Mesendoderm (in vitro differentiated cells): ENCODE measurements around the gene PBX1.
"Not testable (repeated sequence)": the region's sequence is repeated elsewhere in the genome, so short reads cannot be mapped to it uniquely, and the experiment has no call there.

ENCODE experiments used
- DNase-seq: peaks from one replicate; pipeline ENCODE4 v3.0.0; 2013
- H2AK5ac ChIP-seq: 2 replicates; pipeline ENCODE4 v1.6.1; 2013; ENCODE audit warnings: low read length, inconsistent platforms
- H2BK120ac ChIP-seq: 2 replicates; pipeline ENCODE4 v1.6.1; 2013; ENCODE audit warnings: low read depth, mild to moderate bottlenecking, low read length, moderate library complexity, mixed read lengths
- H2BK15ac ChIP-seq: replicated peaks from 2 replicates; pipeline ENCODE4 v1.6.1; 2013; ENCODE audit warnings: low read depth, mild to moderate bottlenecking, moderate library complexity
- H2BK5ac ChIP-seq: 2 replicates; pipeline ENCODE4 v1.6.1; 2013; ENCODE audit warnings: low read length, inconsistent platforms
- H3K18ac ChIP-seq: 2 replicates; pipeline ENCODE4 v1.6.1; 2013; ENCODE audit warnings: mild to moderate bottlenecking, low read length, mixed read lengths
- H3K23ac ChIP-seq: one replicate; pipeline ENCODE4 v1.6.1; 2013; ENCODE audit warnings: low read length
- H3K27ac ChIP-seq: 2 replicates; pipeline ENCODE4 v1.5.1; 2013; ENCODE audit warnings: low read depth, mild to moderate bottlenecking, inconsistent platforms, low read length, moderate library complexity
- H3K27me3 ChIP-seq: 2 replicates; pipeline ENCODE4 v1.6.1; 2013; ENCODE audit warnings: low read length, control low read depth, mild to moderate bottlenecking, inconsistent platforms; ENCODE audit not compliant: insufficient read depth, poor library complexity
- H3K36me3 ChIP-seq: 2 replicates; pipeline ENCODE4 v1.6.1; 2013; ENCODE audit warnings: low read length, inconsistent platforms; ENCODE audit not compliant: control insufficient read depth, insufficient read depth
- H3K4ac ChIP-seq: one replicate; pipeline ENCODE4 v1.6.1; 2013; ENCODE audit warnings: low read depth, mild to moderate bottlenecking, low read length, moderate library complexity
- H3K4me1 ChIP-seq: 2 replicates; pipeline ENCODE4 v1.6.1; 2013; ENCODE audit warnings: low read depth, low read length, inconsistent platforms; ENCODE audit not compliant: control insufficient read depth
- H3K4me2 ChIP-seq: 2 replicates; pipeline ENCODE4 v1.6.1; 2013; ENCODE audit warnings: low read length
- H3K4me3 ChIP-seq: 2 replicates; pipeline ENCODE4 v1.5.1; 2013; ENCODE audit warnings: mild to moderate bottlenecking, low read length
- H3K56ac ChIP-seq: one replicate; pipeline ENCODE4 v1.6.1; 2013; ENCODE audit warnings: low read length
- H3K79me1 ChIP-seq: 2 replicates; pipeline ENCODE4 v1.6.1; 2013; ENCODE audit warnings: low read length, inconsistent platforms
- H3K79me2 ChIP-seq: 2 replicates; pipeline ENCODE4 v1.6.1; 2013; ENCODE audit warnings: mild to moderate bottlenecking, low read length; ENCODE audit not compliant: control insufficient read depth, insufficient read depth
- H3K9ac ChIP-seq: 2 replicates; pipeline ENCODE4 v1.6.1; 2013; ENCODE audit warnings: low read length, inconsistent platforms
- H4K5ac ChIP-seq: one replicate; pipeline ENCODE4 v1.6.1; 2013; ENCODE audit warnings: low read length
- H4K8ac ChIP-seq: one replicate; pipeline ENCODE4 v1.6.1; 2013; ENCODE audit warnings: low read depth, mild to moderate bottlenecking, control low read depth, low read length, moderate library complexity
- WGBS: extraction: QIAGEN DNeasy Blood & Tissue Kit; methylation state at CpG from one replicate; pipeline ENCODE4 v1.1.7; 2013; ENCODE audit warnings: low lambda C conversion rate, missing lambda C conversion rate; ENCODE audit not compliant: insufficient coverage; ENCODE audit errors: extremely low coverage; 5-methylcytosine and 5-hydroxymethylcytosine counted together

PBX1 gene

DNA sequence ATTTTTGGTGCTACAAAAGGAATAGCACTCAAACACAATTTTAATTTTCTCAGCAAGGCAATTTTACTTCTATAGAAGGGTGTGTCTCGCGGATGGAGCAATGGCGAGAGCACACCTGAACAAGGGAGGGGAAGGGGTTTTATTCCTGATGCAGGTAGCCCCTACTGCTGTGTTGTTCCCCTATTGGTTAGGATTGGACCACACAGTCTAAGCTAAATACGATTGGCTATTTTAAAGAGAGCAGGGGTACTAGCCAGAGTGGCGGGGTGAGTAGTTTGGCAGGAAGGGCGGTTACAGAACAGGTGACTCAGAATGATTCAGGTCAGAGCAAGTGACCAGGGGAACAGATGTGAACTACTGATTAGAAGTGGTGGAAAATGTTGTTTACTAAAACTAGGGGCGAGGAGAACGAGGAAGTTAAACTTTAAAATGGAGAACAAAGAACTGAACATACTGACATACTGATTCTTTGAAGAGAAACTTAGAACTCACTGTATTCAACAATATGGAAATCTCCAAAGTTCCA, 6.5 kb upstream of the PBX1 start:
- H3K4me1 ChIP-seq, H3K27me3 ChIP-seq, H2AK5ac ChIP-seq, H3K23ac ChIP-seq, H3K4me2 ChIP-seq, H2BK5ac ChIP-seq, H3K4ac ChIP-seq, H3K4me3 ChIP-seq, H4K5ac ChIP-seq, H3K79me1 ChIP-seq, DNase-seq, H3K56ac ChIP-seq, H3K27ac ChIP-seq, H2BK15ac ChIP-seq, H3K36me3 ChIP-seq, H3K9ac ChIP-seq, H2BK120ac ChIP-seq, H3K79me2 ChIP-seq, H3K18ac ChIP-seq, H4K8ac ChIP-seq: not testable (repeated sequence)
- WGBS = no CpG with 5 or more reads among the region's 8 CpGs

DNA sequence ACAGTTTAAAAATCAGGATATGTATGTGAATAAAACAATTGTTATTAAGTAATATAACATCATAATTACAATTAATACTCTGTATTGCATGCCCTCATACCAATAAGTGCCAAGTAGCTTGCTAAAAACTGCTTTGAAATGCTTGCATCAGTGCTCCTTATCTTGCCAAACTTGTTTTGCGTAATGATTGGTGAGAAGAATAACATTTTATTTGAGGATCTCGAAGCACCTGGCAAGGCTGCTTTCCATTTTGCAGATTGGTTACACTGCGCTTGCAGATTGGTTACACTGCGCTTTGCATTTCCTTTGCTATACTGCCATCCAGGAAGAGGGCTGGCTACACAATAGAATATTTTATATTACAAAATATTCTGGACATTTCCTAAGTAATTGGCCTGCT, 1.7 kb upstream of the PBX1 start:
- DNase-seq = no peak

DNA sequence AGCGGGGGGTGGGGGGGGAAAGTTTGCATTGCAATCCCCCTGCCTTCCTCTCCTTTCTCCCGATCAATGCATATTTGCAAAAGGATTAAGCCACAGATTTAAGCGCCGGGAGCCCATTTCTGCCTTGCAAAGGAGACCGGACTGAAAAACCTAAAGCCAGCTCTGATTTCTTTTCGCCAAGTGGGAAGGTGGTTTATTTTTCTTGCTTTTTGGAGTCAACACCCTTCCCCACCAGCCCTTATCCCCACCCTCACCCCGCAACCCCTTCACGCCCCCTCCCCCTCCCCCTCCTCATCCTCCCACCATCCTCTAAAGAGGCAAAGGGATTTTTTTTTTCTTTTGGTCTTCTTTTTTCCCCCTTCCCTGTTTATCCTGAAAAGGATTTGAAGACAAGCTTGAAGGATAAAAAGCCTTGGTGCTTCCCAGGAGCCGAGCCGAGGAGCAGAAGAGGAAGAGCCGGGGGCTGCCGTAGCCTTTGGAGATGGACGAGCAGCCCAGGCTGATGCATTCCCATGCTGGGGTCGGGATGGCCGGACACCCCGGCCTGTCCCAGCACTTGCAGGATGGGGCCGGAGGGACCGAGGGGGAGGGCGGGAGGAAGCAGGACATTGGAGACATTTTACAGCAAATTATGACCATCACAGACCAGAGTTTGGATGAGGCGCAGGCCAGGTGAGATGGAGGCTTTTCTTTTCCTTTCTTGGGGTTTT, 513 bp downstream of the PBX1 start:
- whole genome bisulfite sequencing = no CpG with 5 or more reads among the region's 20 CpGs
- Histone ChIP-seq H4K8ac (peak overlapping the region; percentile 65), H3K79me2 (peaks cover 15% of the 10 kb centered on the region)

More for the DNA sequence above, 1.7 kb upstream of the PBX1 start:
- H3K18ac ChIP-seq = no peak overlapping the region
- no peak overlapping the region for H2BK5ac ChIP-seq
- peaks cover 10% of the 10 kb centered on the region for H3K79me2 ChIP-seq
- H3K4me2 ChIP-seq = no peak overlapping the region
- no peak overlapping the region for H2BK120ac ChIP-seq
- H3K56ac ChIP-seq = no peak overlapping the region
- no peak overlapping the region for H4K8ac ChIP-seq
- no peak overlapping the region for H3K4ac ChIP-seq
- WGBS = no CpG with 5 or more reads among the region's 4 CpGs
- H4K5ac ChIP-seq = no peak overlapping the region
- H3K27me3 ChIP-seq = no peaks in the 10 kb centered on the region
- no peak overlapping the region for H3K27ac ChIP-seq
- no peak overlapping the region for H3K9ac ChIP-seq
- H3K36me3 ChIP-seq = no peaks in the 10 kb centered on the region
- H2AK5ac ChIP-seq = no peak overlapping the region
- no peak overlapping the region for H3K23ac ChIP-seq
- H3K4me3 ChIP-seq = no peak overlapping the region
- H3K4me1 ChIP-seq = no peaks in the 10 kb centered on the region
- no peaks in the 10 kb centered on the region for H3K79me1 ChIP-seq
- H2BK15ac ChIP-seq = no peak overlapping the region

DNA sequence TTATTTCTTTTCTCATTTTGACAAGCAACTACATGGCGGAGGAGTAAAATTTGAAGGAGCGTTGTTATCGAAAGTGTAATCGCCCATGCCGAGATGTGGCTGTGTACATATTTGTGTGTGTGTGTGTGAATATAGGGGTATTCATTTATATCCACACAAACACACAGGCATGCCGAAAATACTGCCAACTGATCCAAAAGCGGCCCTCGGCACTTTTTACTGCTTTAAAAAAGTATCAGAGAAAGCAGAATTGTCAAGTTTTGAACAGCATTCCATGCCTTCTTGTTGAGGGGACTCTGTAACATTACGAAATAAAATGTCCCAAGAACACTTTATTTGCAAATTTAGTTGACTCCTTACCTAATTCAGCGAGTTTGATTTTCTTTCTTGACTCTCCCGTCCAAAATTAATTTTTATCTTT, 1.1 kb downstream of the PBX1 start:
- WGBS = no CpG with 5 or more reads among the region's 11 CpGs
- H2AK5ac ChIP-seq = no peak overlapping the region
- H2BK120ac ChIP-seq = peak overlapping the region; percentile 61
- peak overlapping the region; percentile 79 for H3K27ac ChIP-seq
- H3K79me1 ChIP-seq = peaks cover 3% of the 10 kb centered on the region
- H3K56ac ChIP-seq = peak overlapping the region; percentile 91
- no peak overlapping the region for H4K5ac ChIP-seq
- H3K27me3 ChIP-seq = no peaks in the 10 kb centered on the region
- H3K4ac ChIP-seq = no peak overlapping the region
- H3K4me3 ChIP-seq = peak overlapping the region; percentile 84
- no peak for DNase-seq
- peak overlapping the region; percentile 39 for H3K18ac ChIP-seq
- peak overlapping the region; percentile 65 for H4K8ac ChIP-seq
- H2BK15ac ChIP-seq = peak overlapping the region; percentile 45
- no peak overlapping the region for H3K23ac ChIP-seq
- no peaks in the 10 kb centered on the region for H3K36me3 ChIP-seq
- H3K4me1 ChIP-seq = peaks cover 3% of the 10 kb centered on the region
- no peak overlapping the region for H2BK5ac ChIP-seq
- H3K4me2 ChIP-seq = peak overlapping the region; percentile 80
- peaks cover 15% of the 10 kb centered on the region for H3K79me2 ChIP-seq
- peak overlapping the region; percentile 83 for H3K9ac ChIP-seq

More for the DNA sequence above, 513 bp downstream of the PBX1 start:
- peak overlapping the region; percentile 26 for H3K4ac ChIP-seq
- H3K36me3 ChIP-seq = no peaks in the 10 kb centered on the region
- H2BK15ac ChIP-seq = peak overlapping the region; percentile 45
- H3K18ac ChIP-seq = peak overlapping the region; percentile 39
- peak overlapping the region; percentile 61 for H2BK120ac ChIP-seq
- H3K79me1 ChIP-seq = peaks cover 3% of the 10 kb centered on the region
- H2AK5ac ChIP-seq = no peak overlapping the region
- H3K56ac ChIP-seq = peak overlapping the region; percentile 91
- H3K23ac ChIP-seq = no peak overlapping the region
- H3K9ac ChIP-seq = peak overlapping the region; percentile 83
- peak; percentile 83 for DNase-seq
- no peak overlapping the region for H4K5ac ChIP-seq
- H3K27me3 ChIP-seq = no peaks in the 10 kb centered on the region
- peaks cover 3% of the 10 kb centered on the region for H3K4me1 ChIP-seq
- H2BK5ac ChIP-seq = no peak overlapping the region
- H3K4me3 ChIP-seq = peak overlapping the region; percentile 84
- peak overlapping the region; percentile 80 for H3K4me2 ChIP-seq
- peak overlapping the region; percentile 90 for H3K27ac ChIP-seq

DNA sequence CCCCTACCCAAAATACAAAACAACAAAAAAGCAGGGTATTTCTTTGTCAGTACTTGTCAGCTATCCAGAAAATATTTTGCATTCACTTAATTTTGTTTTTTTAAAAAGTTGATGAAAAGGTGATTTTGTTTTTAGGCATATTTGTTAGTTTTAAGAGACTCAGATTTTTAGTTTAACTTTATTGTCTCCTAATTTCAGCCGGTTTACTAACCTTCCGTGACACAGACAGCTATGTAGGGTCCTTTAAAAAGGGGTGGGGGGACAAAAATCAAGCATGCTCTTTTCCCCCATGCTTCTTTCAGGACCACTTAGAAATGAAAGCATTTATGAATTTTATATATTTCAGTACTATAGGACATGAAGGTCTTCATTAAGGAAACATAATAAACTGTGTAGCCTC, 1.6 kb downstream of the PBX1 start:
- Histone ChIP-seq H3K56ac (peak overlapping the region; percentile 69), H4K8ac (no peak overlapping the region), H3K4me3 (peak overlapping the region; percentile 84), H3K23ac (no peak overlapping the region), H3K27ac (no peak overlapping the region), H2AK5ac (no peak overlapping the region), H3K79me1 (peaks cover 3% of the 10 kb centered on the region), H2BK15ac (no peak overlapping the region), H3K9ac (peak overlapping the region; percentile 68), H2BK120ac (no peak overlapping the region), H4K5ac (no peak overlapping the region), H2BK5ac (no peak overlapping the region), H3K79me2 (peaks cover 15% of the 10 kb centered on the region), H3K27me3 (no peaks in the 10 kb centered on the region), H3K36me3 (no peaks in the 10 kb centered on the region), H3K4ac (no peak overlapping the region), H3K4me1 (peaks cover 3% of the 10 kb centered on the region), H3K18ac (no peak overlapping the region), H3K4me2 (no peak overlapping the region)
- no CpG with 5 or more reads among the region's 2 CpGs for WGBS
- no peak for DNase-seq
